Measurements from ENCODE around the gene EYA4.
A peak's percentile ranks its signal among the peaks of the same experiment; 100 is the strongest.

The EYA4 gene

DNA sequence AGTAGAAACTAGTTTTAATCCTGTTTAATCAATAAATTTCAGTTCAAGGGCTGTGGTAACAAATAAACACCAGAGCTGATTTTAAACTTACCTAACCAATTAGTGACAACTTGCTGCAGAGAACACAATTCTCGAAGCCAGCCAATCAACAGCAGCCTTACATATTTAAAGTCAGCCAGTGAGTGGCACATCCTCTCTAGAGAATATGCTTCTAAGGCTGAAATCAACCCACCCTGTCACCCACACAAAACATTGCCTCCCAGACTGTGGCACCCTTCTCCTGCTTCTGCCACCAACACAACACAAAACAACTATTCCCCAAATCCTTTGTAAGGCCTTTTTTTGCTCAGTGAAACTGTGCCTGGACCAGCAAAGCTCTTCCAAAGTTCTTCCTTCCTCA, 306.0 kb downstream of the EYA4 start:
- DNase-seq, result no peak
- TF ChIP-seq, protein P1, sequence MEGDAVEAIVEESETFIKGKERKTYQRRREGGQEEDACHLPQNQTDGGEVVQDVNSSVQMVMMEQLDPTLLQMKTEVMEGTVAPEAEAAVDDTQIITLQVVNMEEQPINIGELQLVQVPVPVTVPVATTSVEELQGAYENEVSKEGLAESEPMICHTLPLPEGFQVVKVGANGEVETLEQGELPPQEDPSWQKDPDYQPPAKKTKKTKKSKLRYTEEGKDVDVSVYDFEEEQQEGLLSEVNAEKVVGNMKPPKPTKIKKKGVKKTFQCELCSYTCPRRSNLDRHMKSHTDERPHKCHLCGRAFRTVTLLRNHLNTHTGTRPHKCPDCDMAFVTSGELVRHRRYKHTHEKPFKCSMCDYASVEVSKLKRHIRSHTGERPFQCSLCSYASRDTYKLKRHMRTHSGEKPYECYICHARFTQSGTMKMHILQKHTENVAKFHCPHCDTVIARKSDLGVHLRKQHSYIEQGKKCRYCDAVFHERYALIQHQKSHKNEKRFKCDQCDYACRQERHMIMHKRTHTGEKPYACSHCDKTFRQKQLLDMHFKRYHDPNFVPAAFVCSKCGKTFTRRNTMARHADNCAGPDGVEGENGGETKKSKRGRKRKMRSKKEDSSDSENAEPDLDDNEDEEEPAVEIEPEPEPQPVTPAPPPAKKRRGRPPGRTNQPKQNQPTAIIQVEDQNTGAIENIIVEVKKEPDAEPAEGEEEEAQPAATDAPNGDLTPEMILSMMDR (IDR thresholded peaks at IDR 0.05; ENCODE audit: low read depth, low read length), result no peak
- H3K36me3 ChIP-seq, result no peaks in the 10 kb centered on the region

DNA sequence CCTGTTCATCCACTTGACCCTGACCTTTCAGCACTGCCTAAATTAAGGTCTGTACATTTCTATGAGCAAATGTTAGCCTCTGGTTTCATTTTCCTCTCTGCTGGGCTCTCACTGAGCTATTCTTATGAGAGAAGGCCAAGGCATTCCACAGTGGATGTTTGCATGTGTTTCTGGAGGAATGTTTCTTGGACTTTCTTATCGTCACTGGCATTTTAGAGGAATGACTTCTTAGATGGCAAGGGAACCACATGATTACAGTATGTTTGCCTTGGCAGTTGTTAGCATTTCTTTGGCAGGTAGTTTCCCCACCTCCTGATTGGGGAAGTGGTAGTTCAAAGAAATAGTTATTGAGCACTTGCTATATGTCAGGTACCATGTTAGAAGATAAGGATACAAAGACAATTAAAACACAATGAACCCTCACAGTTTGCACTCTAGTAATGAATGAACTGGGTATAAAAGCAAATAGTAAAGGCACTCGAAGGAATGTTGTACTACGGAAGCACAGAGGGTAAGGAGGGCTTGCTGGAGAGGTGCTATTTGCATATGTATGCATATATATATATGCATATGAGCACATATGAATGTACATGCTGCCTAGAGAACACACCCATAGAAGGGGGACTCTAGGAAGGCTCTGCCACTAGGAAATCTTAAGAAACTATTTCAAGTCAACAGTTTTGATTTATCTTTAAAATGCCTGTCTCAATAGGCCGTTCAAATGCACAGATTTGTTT, 307.4 kb downstream of the EYA4 start:
- Histone ChIP-seq H3K27me3 (no peaks in the 10 kb centered on the region), H3K9me3 (no peaks in the 10 kb centered on the region), H3K4me1 (peaks cover 7% of the 10 kb centered on the region), H3K36me3 (no peaks in the 10 kb centered on the region), H3K4me3 (ENCODE audit: low read depth, low read length) (no peak overlapping the region)
- TF ChIP-seq, protein P1 (IDR thresholded peaks at IDR 0.05; ENCODE audit: low read depth, low read length), result no peak
- no peak for DNase-seq

More for the DNA sequence above, 306.0 kb downstream of the EYA4 start:
- no peak overlapping the region for H3K4me3 ChIP-seq (ENCODE audit: low read depth, low read length)
- H3K27me3 ChIP-seq, result no peaks in the 10 kb centered on the region
- peaks cover 6% of the 10 kb centered on the region; the same call in 1 of the 2 replicates for H3K4me1 ChIP-seq
- no peaks in the 10 kb centered on the region for H3K9me3 ChIP-seq

DNA sequence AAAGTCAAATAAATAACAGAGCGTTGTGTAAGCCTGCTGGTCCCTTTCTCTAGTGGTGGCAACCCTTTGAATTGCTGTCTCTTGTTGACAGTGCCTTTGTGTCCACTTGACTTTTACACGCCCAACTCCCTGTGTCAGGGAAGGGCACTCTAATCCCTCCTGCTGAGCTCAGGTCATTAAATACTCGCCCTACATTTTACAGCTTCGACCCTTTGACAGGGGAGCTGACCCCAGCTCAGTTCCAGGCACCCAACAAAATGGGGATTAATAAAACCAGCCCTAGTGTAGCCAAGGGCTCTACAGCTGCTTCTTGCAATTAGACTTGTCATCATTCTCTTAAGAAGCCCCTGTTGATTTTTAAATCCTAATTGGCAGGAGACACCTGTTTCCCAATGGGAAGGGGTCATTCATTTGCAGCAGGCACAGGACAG, 308.2 kb downstream of the EYA4 start:
- H3K27me3 ChIP-seq, result no peaks in the 10 kb centered on the region
- TF ChIP-seq, protein P1 (IDR thresholded peaks at IDR 0.05; ENCODE audit: low read depth, low read length), result no peak

DNA sequence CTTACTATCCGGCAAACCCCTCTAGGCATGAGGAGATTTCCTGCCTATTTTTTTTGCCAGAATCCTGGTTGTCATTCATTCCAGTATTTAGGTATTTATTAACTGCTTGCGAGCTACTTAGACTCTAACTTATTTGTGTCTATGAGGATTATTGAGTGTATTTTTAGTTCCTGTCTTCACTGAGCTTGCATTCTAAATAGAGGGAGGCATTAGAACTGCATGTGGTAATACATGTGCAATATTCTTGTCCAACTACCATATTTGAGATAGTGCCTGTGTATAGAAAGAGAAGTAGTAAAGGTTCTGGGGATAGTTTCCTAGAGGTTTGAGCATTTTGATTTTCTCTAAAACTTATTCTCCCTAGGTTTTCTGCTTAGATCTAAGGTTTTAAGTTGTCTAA, 308.9 kb downstream of the EYA4 start:
- Histone ChIP-seq H3K9me3 (no peaks in the 10 kb centered on the region), H3K27me3 (no peaks in the 10 kb centered on the region), H3K4me1 (peaks cover 7% of the 10 kb centered on the region), H3K36me3 (no peaks in the 10 kb centered on the region), H3K4me3 (ENCODE audit: low read depth, low read length) (no peak overlapping the region)
- no peak for DNase-seq
- TF ChIP-seq, protein P1 (IDR thresholded peaks at IDR 0.05; ENCODE audit: low read depth, low read length), result no peak

More for the DNA sequence above, 308.2 kb downstream of the EYA4 start:
- Histone ChIP-seq H3K36me3 (no peaks in the 10 kb centered on the region), H3K4me3 (ENCODE audit: low read depth, low read length) (no peak overlapping the region), H3K4me1 (peaks cover 7% of the 10 kb centered on the region), H3K9me3 (no peaks in the 10 kb centered on the region)
- no peak for DNase-seq

DNA sequence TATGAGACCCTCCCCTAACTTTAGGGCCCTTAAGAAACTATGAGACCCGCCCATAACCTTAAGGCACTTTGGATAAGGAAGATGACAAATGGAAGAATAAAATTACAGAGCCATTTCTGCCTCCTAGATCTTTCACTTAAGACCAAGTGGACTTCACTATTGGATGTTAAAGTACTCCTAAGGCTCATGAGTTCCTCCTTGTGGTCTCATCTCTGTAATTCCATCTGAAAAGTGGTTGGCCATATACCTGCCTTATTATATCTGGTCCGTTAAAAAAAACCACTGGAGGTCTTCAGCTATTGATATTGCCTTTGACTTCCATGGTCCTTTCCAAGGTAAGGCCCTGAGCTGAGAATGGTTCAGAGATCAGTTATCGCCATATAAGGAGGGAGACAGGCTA, 310.3 kb downstream of the EYA4 start:
- Histone ChIP-seq H3K4me3 (ENCODE audit: low read depth, low read length) (no peak overlapping the region), H3K4me1 (peaks cover 7% of the 10 kb centered on the region), H3K36me3 (no peaks in the 10 kb centered on the region), H3K9me3 (no peaks in the 10 kb centered on the region), H3K27me3 (no peaks in the 10 kb centered on the region)
- TF ChIP-seq, protein P1 (IDR thresholded peaks at IDR 0.05; ENCODE audit: low read depth, low read length), result peak; percentile 14; the same call in 1 of the 2 replicates
- DNase-seq, result no peak

DNA sequence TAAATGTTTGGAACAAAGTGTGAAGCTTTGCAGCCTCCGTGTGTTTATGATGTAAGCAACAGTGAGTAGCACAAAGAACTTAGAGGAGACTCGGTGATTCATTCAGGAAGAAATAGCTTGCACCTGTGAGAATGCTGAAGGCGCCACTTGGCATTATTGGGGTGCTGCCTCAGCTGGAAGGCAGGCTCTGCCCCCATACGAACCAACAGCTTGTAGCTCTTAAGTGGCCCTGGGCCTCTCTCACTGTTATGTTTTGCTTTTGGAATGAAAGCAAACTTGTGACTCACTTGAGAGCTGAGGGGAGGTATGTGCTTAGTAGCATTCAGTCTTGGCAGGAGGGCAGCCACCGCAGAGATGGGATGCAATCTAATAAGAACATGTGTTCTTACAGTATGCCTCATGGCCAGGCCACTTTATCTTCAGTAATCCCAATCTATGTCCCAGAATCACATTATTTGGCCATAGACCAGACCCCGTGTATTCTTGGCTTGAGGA, 310.7 kb downstream of the EYA4 start:
- Histone ChIP-seq H3K4me3 (ENCODE audit: low read depth, low read length) (no peak overlapping the region), H3K27me3 (no peaks in the 10 kb centered on the region), H3K36me3 (no peaks in the 10 kb centered on the region), H3K9me3 (no peaks in the 10 kb centered on the region), H3K4me1 (peaks cover 7% of the 10 kb centered on the region)
- TF ChIP-seq, protein P1 (IDR thresholded peaks at IDR 0.05; ENCODE audit: low read depth, low read length), result no peak
- peak; percentile 31 for DNase-seq
